Measurements from ENCODE around the gene CAMK2D. TPM values are rescaled to one million over a fixed set of nuclear protein-coding genes. Genes with fewer than 3 reads are reported as not detected.

CAMK2D gene
- total RNA-seq, 1 donor = 378 TPM

DNA sequence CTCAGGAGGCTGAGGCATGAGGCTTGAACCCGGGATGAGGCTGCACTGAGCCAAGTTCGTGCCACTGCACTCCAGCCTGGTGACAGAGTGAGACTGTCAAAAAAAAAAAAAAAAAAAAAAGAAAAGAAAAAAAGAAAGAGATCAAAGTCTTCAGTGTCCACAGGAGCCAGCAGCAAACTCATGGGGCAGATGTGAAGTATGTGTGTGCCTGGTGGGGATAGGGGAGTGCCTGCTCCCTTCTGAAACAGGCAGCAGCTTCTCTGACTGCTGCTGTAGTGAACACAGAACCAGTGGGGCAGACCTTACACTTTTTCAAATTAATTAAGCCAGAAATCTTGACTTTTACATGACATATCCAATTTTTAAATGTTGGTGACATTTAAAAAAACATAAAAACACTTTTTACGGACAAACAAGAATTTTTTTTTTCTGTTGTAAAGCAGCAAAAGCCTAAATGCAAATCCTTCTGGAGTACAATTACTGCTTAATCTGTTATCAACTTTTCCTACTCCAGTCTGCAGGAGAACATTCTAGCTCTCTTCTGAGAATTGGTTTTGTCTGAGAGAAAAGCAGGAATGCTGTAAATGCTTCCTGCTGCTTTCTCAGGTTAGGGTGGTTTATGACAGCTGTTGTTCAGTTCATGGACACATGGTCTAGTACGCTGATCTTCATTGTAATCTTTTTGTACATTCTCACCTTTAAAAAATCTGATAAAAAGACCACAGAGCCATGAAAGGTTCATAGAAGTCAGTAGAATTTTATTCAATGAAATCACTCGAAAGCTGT is 311.1 kb downstream of the CAMK2D start:
- TF ChIP-seq, protein P1, sequence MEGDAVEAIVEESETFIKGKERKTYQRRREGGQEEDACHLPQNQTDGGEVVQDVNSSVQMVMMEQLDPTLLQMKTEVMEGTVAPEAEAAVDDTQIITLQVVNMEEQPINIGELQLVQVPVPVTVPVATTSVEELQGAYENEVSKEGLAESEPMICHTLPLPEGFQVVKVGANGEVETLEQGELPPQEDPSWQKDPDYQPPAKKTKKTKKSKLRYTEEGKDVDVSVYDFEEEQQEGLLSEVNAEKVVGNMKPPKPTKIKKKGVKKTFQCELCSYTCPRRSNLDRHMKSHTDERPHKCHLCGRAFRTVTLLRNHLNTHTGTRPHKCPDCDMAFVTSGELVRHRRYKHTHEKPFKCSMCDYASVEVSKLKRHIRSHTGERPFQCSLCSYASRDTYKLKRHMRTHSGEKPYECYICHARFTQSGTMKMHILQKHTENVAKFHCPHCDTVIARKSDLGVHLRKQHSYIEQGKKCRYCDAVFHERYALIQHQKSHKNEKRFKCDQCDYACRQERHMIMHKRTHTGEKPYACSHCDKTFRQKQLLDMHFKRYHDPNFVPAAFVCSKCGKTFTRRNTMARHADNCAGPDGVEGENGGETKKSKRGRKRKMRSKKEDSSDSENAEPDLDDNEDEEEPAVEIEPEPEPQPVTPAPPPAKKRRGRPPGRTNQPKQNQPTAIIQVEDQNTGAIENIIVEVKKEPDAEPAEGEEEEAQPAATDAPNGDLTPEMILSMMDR (IDR thresholded peaks at IDR 0.05; ENCODE audit: insufficient read depth, low read length) = no peak
- no peak for DNase-seq (ENCODE audit: low read depth)
- no peak overlapping the region for H3K4me3 ChIP-seq (ENCODE audit: low read depth, low read length)

DNA sequence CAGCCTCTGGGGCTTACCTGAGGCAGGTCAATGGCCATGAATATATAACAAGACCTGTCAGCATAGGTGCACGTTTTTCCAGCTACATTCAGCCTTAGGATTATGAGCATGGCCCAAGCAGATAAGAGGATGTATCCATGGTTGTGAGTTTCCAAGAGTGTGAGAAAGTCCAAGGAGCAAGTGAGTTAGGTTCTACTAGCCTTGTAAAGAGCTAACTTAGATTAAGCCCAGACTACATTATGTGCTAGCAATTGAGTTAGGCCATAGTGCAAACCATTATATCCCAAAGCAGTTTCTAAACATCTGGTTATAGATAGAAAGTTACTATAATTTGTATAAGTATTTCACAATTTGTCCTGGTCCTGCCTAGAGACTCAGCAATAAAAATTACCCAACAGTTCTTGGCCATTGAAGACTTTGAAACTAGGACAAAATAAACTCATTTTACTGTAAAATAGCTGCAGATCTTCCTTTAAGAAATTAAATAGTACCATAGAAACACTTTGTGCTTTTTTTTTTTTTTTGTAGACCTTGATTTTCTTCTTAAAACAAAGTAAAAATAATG is 312.0 kb downstream of the CAMK2D start:
- TF ChIP-seq, protein P1 (IDR thresholded peaks at IDR 0.05; ENCODE audit: insufficient read depth, low read length) = no peak
- no peak overlapping the region for H3K4me3 ChIP-seq (ENCODE audit: low read depth, low read length)
- DNase-seq (ENCODE audit: low read depth) = peak; percentile 73

DNA sequence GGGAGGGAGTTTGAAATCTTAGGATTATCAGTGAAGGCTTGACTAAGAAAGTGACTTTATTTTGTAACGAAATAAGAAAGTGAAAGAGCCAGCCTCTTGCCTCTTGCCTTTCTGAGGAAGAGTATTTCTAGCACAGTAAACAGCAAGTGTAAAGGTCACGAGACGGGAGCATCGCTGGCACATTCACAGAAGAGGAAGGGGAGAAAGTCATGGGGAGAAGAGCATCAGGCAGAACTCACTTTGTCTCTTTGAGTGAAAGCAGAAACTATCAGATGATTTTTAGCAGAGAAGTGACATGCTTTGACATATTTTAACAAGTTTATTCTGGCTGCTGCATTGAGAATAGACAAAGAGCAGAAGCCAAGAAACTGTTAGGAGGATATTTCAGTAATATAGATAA is 313.8 kb downstream of the CAMK2D start:
- no peak for DNase-seq (ENCODE audit: low read depth)
- H3K4me3 ChIP-seq (ENCODE audit: low read depth, low read length) = no peak overlapping the region
- TF ChIP-seq, protein P1 (IDR thresholded peaks at IDR 0.05; ENCODE audit: insufficient read depth, low read length) = no peak

DNA sequence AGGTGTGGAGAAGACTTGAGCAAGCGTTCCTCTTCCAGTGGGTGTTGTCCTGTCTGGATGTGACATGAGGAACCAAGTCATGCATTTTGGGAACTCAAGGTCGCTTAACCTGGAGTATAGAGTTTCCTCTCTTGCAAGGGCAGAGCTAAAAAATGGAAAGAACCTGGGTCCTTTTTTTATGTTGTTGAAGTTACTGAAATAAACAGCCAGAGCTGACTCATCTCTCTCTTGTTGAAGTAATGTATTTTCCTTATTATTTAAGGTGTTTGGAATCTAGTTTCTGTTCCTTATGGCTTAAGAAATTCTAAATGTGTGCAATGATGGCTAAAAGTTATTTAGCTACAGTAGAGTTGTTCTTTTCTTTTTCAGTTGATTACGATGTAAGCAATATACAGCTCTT is 314.5 kb downstream of the CAMK2D start:
- TF ChIP-seq, protein P1 (IDR thresholded peaks at IDR 0.05; ENCODE audit: insufficient read depth, low read length) = no peak
- no peak overlapping the region for H3K4me3 ChIP-seq (ENCODE audit: low read depth, low read length)
- no peak for DNase-seq (ENCODE audit: low read depth)

DNA sequence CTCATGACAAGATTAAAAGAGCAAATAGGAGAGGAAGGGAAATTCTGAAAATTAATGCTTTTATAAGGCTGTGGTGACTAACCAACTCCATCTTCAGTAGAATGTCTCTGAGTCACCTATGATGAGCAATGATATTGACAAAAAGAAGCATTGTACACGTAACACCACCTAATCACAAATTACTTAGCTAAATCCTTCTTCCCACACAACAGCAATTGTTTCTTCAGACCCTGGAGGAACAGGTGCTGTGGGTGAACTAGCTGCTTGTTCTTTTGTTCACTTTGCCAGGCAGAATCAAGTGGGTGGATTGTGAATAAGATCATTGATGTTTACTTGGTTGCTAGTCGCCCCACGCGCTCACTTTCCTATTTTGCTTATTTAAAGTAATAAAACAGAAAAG is 315.5 kb downstream of the CAMK2D start:
- no peak overlapping the region for H3K4me3 ChIP-seq (ENCODE audit: low read depth, low read length)
- TF ChIP-seq, protein P1 (IDR thresholded peaks at IDR 0.05; ENCODE audit: insufficient read depth, low read length) = no peak
- DNase-seq (ENCODE audit: low read depth) = peak; percentile 91

DNA sequence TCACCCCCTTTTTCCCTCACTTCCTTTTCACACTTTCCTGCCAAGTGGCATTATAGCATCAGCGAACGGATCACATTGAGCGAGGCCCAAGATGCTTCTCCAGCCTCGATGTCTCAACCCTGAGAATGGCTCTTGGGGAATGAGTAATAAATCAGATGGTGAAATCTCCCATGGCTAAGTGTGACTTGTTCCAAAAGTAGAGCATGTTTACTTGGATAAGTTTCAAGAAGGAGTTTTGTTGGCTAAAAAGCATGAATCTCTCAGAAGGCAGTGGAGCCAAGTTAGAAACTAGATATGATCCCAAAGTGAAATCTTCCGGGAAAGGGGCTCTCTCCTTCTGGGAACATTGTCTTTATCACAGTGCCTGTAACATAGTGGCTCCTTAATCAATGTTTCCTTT is 316.3 kb downstream of the CAMK2D start:
- TF ChIP-seq, protein P1 (IDR thresholded peaks at IDR 0.05; ENCODE audit: insufficient read depth, low read length) = no peak
- peak; percentile 100 for DNase-seq (ENCODE audit: low read depth)
- no peak overlapping the region for H3K4me3 ChIP-seq (ENCODE audit: low read depth, low read length)

Measured in fibroblast of the aortic adventitia (primary cell).